Measurements from ENCODE around the gene GALNT16.

GALNT16 gene

GRCh38 chr14:69318901-69319475 is 59.0 kb downstream of the GALNT16 start:
- no peak for DNase-seq

GRCh38 chr14:69319911-69320310 is 60.0 kb downstream of the GALNT16 start:
- DNase-seq: no peak

- no peak for DNase-seq
These were observed 60.8 kb downstream of the GALNT16 start for GRCh38 chr14:69320581-69321365.

GRCh38 chr14:69321601-69322330 is 61.8 kb downstream of the GALNT16 start:
- DNase-seq: no peak

GRCh38 chr14:69323266-69323998 is 63.5 kb downstream of the GALNT16 start:
- DNase-seq: no peak

- no peak for DNase-seq
These were observed 64.0 kb downstream of the GALNT16 start for GRCh38 chr14:69323999-69324282.

GRCh38 chr14:69324341-69324931 is 64.5 kb downstream of the GALNT16 start:
- no peak for DNase-seq

- DNase-seq: no peak
These were observed 65.1 kb downstream of the GALNT16 start for GRCh38 chr14:69325086-69325485.

GRCh38 chr14:69325646-69326265 is 65.8 kb downstream of the GALNT16 start:
- no peak for DNase-seq

GRCh38 chr14:69326611-69327010 is 66.7 kb downstream of the GALNT16 start:
- no peak for DNase-seq

- no peak for DNase-seq
These were observed 67.5 kb downstream of the GALNT16 start for GRCh38 chr14:69327507-69327906.

GRCh38 chr14:69328317-69328716 is 68.4 kb downstream of the GALNT16 start:
- DNase-seq: no peak

- DNase-seq: no peak
These were observed 68.8 kb downstream of the GALNT16 start for GRCh38 chr14:69328765-69329164.

GRCh38 chr14:69331206-69331605 is 71.2 kb downstream of the GALNT16 start:
- no peak for DNase-seq

GRCh38 chr14:69332782-69333395 is 72.9 kb downstream of the GALNT16 start:
- no peak for DNase-seq

GRCh38 chr14:69333791-69334337 is 73.9 kb downstream of the GALNT16 start:
- no peak for DNase-seq

GRCh38 chr14:69334576-69334975 is 74.6 kb downstream of the GALNT16 start:
- DNase-seq: no peak

GRCh38 chr14:69335371-69335771 is 75.4 kb downstream of the GALNT16 start:
- DNase-seq: peak; percentile 18

- no peak for DNase-seq
These were observed 78.0 kb downstream of the GALNT16 start for GRCh38 chr14:69337984-69338383.

- no peak for DNase-seq
These were observed 79.5 kb downstream of the GALNT16 start for GRCh38 chr14:69339426-69339825.

- no peak for DNase-seq
These were observed 83.1 kb downstream of the GALNT16 start for GRCh38 chr14:69342928-69343525.
